K562 (cell line): ENCODE data around the gene ADARB2. TPM values are rescaled to one million over a fixed set of nuclear protein-coding genes. Genes with fewer than 3 reads are reported as not detected.

Experiments
- ATAC-seq: fragments of 200-7000 bp; cut with Tn5 transposase; 3 replicates; pipeline ENCODE4 v1.9.1; 2020; ENCODE audit warnings: moderate library complexity
- BruUV-seq: library from RNA; stranded (reverse); fragments of 400-500 nt; replicated peaks from 2 replicates; lab custom pipeline; 2021; lab: Mats Ljungman, UMichigan
- CTCF ChIA-PET: fragments of 300-600 bp; formaldehyde crosslinking; extraction: SDS; loops from one replicate; lab custom pipeline; 2021; ENCODE audit warnings: low intra/inter-chr PET ratio; lab: Yijun Ruan, JAX
- POLR2A ChIA-PET: fragments of 300-600, 350-650 bp; sonication (Branson Sonifier 250); formaldehyde crosslinking; extraction: SDS; loops from one replicate; lab custom pipeline; 2021; ENCODE audit warnings: antibody characterized with exemption, inconsistent platforms; lab: Yijun Ruan, JAX
- DNase-seq, 4 experiments: peaks; one replicate each; pipeline versions ENCODE4 v3.0.0 to v3.0.0-alpha.2; 2011 to 2018; ENCODE audit warnings: low spot score in 3 of 4, mixed read lengths in 3 of 4; ENCODE audit errors: extremely low read depth in 1 of 4
- FAIRE-seq: peaks from 2 replicates; lab custom pipeline; 2011; peaks lifted over from hg19 to GRCh38; lab: Jason Lieb, UNC
- H2AFZ ChIP-seq: 2 replicates; pipeline ENCODE4 v1.6.0; 2011; ENCODE audit warnings: low read depth, low read length, control low read depth, inconsistent platforms
- H3K27ac ChIP-seq: fragments of 200-600 bp; 3 replicates; pipeline ENCODE4 v1.8.0; 2011; ENCODE audit warnings: low read depth, mild to moderate bottlenecking, control low read depth, inconsistent platforms, low read length, moderate library complexity, mixed read lengths; ENCODE audit errors: extremely low read depth
- H3K27me3 ChIP-seq, 2 experiments: fragments of 300-600 bp in 1 of 2; 2 replicates in 1 of 2; 3 replicates in 1 of 2; pipeline versions ENCODE4 v1.6.0 to v1.8.0; 2011; ENCODE audit warnings: inconsistent platforms in 2 of 2, low read length in 2 of 2, mild to moderate bottlenecking in 1 of 2, mixed read lengths in 1 of 2, moderate library complexity in 1 of 2; ENCODE audit not compliant: control insufficient read depth in 2 of 2, insufficient read depth in 2 of 2
- H3K36me3 ChIP-seq: fragments of 300-600 bp; 3 replicates; pipeline ENCODE4 v1.8.0; 2011; ENCODE audit warnings: mild to moderate bottlenecking, low read length, inconsistent platforms; ENCODE audit not compliant: control insufficient read depth, insufficient read depth
- H3K4me1 ChIP-seq, 2 experiments: fragments of 200-600 bp in 1 of 2; replicated peaks in 1 of 2; 2 replicates in 1 of 2; 3 replicates in 1 of 2; pipeline versions ENCODE4 v1.5.1 to v1.8.0; 2011; ENCODE audit warnings: inconsistent platforms in 2 of 2, low read length in 2 of 2, mild to moderate bottlenecking in 1 of 2, mixed read lengths in 1 of 2, moderate library complexity in 1 of 2; ENCODE audit not compliant: control insufficient read depth in 2 of 2, insufficient read depth in 2 of 2
- H3K4me2 ChIP-seq: 2 replicates; pipeline ENCODE4 v1.6.1; 2011; ENCODE audit warnings: low read length, control low read depth, inconsistent platforms, mixed read lengths; ENCODE audit not compliant: insufficient read depth
- H3K4me3 ChIP-seq: fragments of 200-600 bp; sonication (generic), shearing (Covaris generic); 2 replicates; pipeline ENCODE4 v1.5.1; 2016; ENCODE audit warnings: control low read depth, inconsistent platforms
- H3K79me2 ChIP-seq: fragments of 200-600 bp; 3 replicates; pipeline ENCODE4 v1.8.0; 2011; ENCODE audit warnings: low read length, inconsistent platforms; ENCODE audit not compliant: control insufficient read depth, insufficient read depth
- H3K9ac ChIP-seq, 2 experiments: 2 replicates each; pipeline versions ENCODE4 v1.6.0 to v1.6.1; 2011; ENCODE audit warnings: low read depth in 2 of 2, low read length in 2 of 2, control low read depth in 1 of 2, inconsistent platforms in 1 of 2, mild to moderate bottlenecking in 1 of 2, mixed read lengths in 1 of 2; ENCODE audit not compliant: insufficient read depth in 1 of 2
- H3K9me1 ChIP-seq: one replicate; pipeline ENCODE4 v1.6.0; 2011; ENCODE audit warnings: inconsistent platforms, mild to moderate bottlenecking, low read length, moderate library complexity; ENCODE audit not compliant: control insufficient read depth, insufficient read depth
- H3K9me3 ChIP-seq: replicated peaks from 2 replicates; pipeline ENCODE4 v1.5.1; 2011; ENCODE audit warnings: low read depth, low read length, inconsistent platforms; ENCODE audit not compliant: control insufficient read depth, insufficient read depth
- H4K20me1 ChIP-seq: replicated peaks from 2 replicates; pipeline ENCODE4 v1.6.1; 2011; ENCODE audit warnings: low read length, inconsistent platforms, mixed read lengths; ENCODE audit not compliant: control insufficient read depth, insufficient read depth
- CBX1 ChIP-seq: sonication (generic); IDR thresholded peaks from 2 replicates; pipeline ENCODE4 v1.6.1; 2016; ENCODE audit warnings: antibody characterized with exemption, low read depth, mild to moderate bottlenecking
- HDGF ChIP-seq: fragments of 450-650 bp; IDR thresholded peaks from 2 replicates; pipeline ENCODE4 v1.6.1; 2016
- RHOXF2B ChIP-seq: fragments of 250-450 bp; sonication (Bioruptor Pico); conservative IDR thresholded peaks from 2 replicates; pipeline ENCODE4 v1.5.1; 2021
- SMARCC2 ChIP-seq: fragments of 450-650 bp; IDR thresholded peaks from 2 replicates; pipeline ENCODE4 v1.6.1; 2017; ENCODE audit warnings: antibody characterized with exemption, moderate library complexity, mild to moderate bottlenecking, low read depth
- SRSF7 ChIP-seq: fragments of 200-400 bp; formaldehyde crosslinking; optimal IDR thresholded peaks from 2 replicates; pipeline ENCODE3; 2017; ENCODE audit warnings: mild to moderate bottlenecking, low read depth, low read length
- STAG1 ChIP-seq: sonication (generic); formaldehyde crosslinking; IDR thresholded peaks from 2 replicates; pipeline ENCODE4 v1.5.0; 2020; ENCODE audit warnings: missing genetic modification reagents, borderline replicate concordance
- WHSC1 ChIP-seq: IDR thresholded peaks from one replicate; pipeline ENCODE4 v1.6.1; 2012; ENCODE audit warnings: low read length, control low read depth, inconsistent platforms
- ZNF77 ChIP-seq: fragments of 250-450 bp; sonication (Bioruptor Pico); IDR thresholded peaks from 2 replicates; pipeline ENCODE4 v1.5.0; 2020
- WGBS: fragments of 100-300 bp; shearing (Covaris generic); methylation state at CpG from one replicate; pipeline ENCODE4 v1.1.6; 2016; ENCODE audit warnings: low coverage, mixed read lengths; ENCODE audit not compliant: insufficient coverage; ENCODE audit errors: missing lambda C conversion rate; 5-methylcytosine and 5-hydroxymethylcytosine counted together
- in situ Hi-C: fragments of 300-500 bp; cut with MboI; formaldehyde crosslinking; loops from 4 replicates; pipeline ENCODE4 v1.15.0; 2018; ENCODE audit warnings: inconsistent platforms, mixed read lengths
- intact Hi-C: fragments of 100-400 bp; cut with micrococcal nuclease; formaldehyde crosslinking; loops from 2 replicates; pipeline ENCODE4 v1.14.2; 2022
- polyA plus RNA-seq, 8 experiments: library from polyadenylated mRNA; depleted of rRNA in 4 of 8; stranded (reverse) in 5 of 8; unstranded in 3 of 8; fragments of >200 nt; fragmentation: Nextera tagmentation in 2 of 8; fragmentation: Illumina TruSeq in 1 of 8; extraction: Ambion mirVana in 2 of 8; extraction: Trizol in 1 of 8; gene quantifications; 2 replicates each; pipeline versions ENCODE4 v1.2.1 to v1.2.3, GENCODE V29; 2011 to 2014; ENCODE audit warnings: inconsistent platforms in 1 of 8, missing spikeins in 1 of 8
- total RNA-seq, 7 experiments: library from RNA; depleted of rRNA in 6 of 7; stranded (reverse); fragments of >200 nt in 6 of 7; fragmentation: Illumina TruSeq in 2 of 7; extraction: Trizol in 2 of 7; gene quantifications; 2 replicates each; pipeline versions ENCODE4 v1.2.1 to v1.2.3, GENCODE V29; 2011 to 2021; ENCODE audit warnings: low replicate concordance in 1 of 7
- TF ChIP-seq, protein P1 (sequence below): fragments of 200-800 bp; sonication (Bioruptor generic); IDR thresholded peaks from 2 replicates; pipeline ENCODE4 v1.6.1; 2017; ENCODE audit warnings: missing genetic modification characterization, missing compliant biosample characterization

The ADARB2 gene
- total and polyA plus RNA-seq, 9 of the 15 experiments (the other 6 are each of a cell fraction or from before 2014, with no cell fraction given): not detected

DNA sequence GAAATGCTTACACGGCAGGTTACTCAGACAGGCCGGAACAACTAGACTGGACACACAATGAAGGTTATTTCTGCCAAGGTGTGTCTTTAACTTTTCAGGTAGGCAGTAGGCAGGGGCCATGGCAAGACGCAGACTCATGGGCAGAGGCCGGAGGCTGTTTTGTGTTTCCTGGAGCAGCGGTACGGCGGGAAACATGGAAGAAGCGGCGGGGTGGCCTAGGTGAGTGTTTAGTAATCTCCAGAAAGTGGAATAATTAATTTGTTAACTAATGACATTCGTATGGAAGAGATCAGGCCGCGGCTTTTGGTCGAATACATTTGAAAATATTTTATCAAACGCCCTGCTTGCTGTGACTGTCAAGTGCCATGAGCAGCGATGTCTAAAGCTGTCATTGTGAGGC is 403.3 kb downstream of the ADARB2 start:
- ChIA-PET POLR2A (no interaction called here), CTCF (no interaction called here)
- Histone ChIP-seq H4K20me1 (no peaks in the 10 kb centered on the region), H3K4me2 (no peak overlapping the region), H3K79me2 (no peaks in the 10 kb centered on the region), H3K9me1 (no peaks in the 10 kb centered on the region), H3K9me3 (no peaks in the 10 kb centered on the region), H3K4me1 (no peaks in the 10 kb centered on the region), H3K36me3 (no peaks in the 10 kb centered on the region), H2AFZ (no peak overlapping the region), H3K27me3 (peaks cover 3 to 10% of the 10 kb centered on the region in 2 experiments; a peak in 3 of 5 replicates), H3K4me3 (no peak overlapping the region), H3K27ac (no peak overlapping the region), H3K9ac (no peak overlapping the region)
- intact Hi-C loops: no loop called here
- in situ Hi-C loops: no loop called here
- TF ChIP-seq SRSF7 (no peak), STAG1 (CRISPR knock-in tag) (no peak), HDGF (no peak), SMARCC2 (no peak), RHOXF2B (CRISPR knock-in tag) (no peak), WHSC1 (no peak)
- WGBS: under 1% methylated on average over 15 of the region's 15 CpGs
- no peak for DNase-seq
- no peak for ATAC-seq
- BruUV-seq: no TSS peak
- no peak for FAIRE-seq

DNA sequence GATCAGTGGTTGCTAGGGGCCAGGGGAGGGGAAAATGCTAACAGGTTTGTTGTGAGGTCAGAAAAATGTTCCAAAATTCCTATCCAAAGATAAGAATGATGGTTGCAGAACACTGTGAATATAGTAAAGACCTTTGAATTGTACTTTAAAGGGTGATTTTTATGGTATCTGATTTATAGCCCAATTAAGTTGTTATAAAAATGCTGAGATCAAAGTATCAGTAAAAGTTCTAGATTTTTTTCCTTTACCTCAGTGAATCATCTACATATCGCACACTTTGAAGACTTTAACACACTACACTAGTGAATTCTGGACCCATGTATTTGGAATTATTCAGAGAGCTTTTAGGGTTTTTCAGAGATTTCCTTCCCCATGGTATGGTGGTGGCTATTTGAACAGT is 405.8 kb downstream of the ADARB2 start:
- no peak for TF ChIP-seq ZNF77
- no peak for TF ChIP-seq CBX1
- TF ChIP-seq, protein P1, sequence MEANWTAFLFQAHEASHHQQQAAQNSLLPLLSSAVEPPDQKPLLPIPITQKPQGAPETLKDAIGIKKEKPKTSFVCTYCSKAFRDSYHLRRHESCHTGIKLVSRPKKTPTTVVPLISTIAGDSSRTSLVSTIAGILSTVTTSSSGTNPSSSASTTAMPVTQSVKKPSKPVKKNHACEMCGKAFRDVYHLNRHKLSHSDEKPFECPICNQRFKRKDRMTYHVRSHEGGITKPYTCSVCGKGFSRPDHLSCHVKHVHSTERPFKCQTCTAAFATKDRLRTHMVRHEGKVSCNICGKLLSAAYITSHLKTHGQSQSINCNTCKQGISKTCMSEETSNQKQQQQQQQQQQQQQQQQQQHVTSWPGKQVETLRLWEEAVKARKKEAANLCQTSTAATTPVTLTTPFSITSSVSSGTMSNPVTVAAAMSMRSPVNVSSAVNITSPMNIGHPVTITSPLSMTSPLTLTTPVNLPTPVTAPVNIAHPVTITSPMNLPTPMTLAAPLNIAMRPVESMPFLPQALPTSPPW (CRISPR knock-in tag): no peak
- TF ChIP-seq, all 486 proteins: peak for 0
- WGBS: 0% methylated on average over 1 of the region's 1 CpG

More for the DNA sequence above, 405.8 kb downstream of the ADARB2 start:
- H3K4me3 ChIP-seq: no peak overlapping the region
- no peaks in the 10 kb centered on the region for H3K36me3 ChIP-seq
- no peak overlapping the region for H2AFZ ChIP-seq
- peaks cover 3 to 11% of the 10 kb centered on the region in 2 experiments; a peak in 2 of 5 replicates for H3K27me3 ChIP-seq
- DNase-seq (no peak), FAIRE-seq (no peak), ATAC-seq (no peak)
- in situ Hi-C loops (no loop called here), intact Hi-C loops (no loop called here)
- no peaks in the 10 kb centered on the region for H3K79me2 ChIP-seq
- ChIA-PET CTCF (no interaction called here), POLR2A (no interaction called here)
- H3K9me1 ChIP-seq: no peaks in the 10 kb centered on the region
- H3K9me3 ChIP-seq: no peaks in the 10 kb centered on the region
- H4K20me1 ChIP-seq: no peaks in the 10 kb centered on the region
- H3K4me2 ChIP-seq: no peak overlapping the region
- BruUV-seq: no TSS peak
- no peak overlapping the region for H3K9ac ChIP-seq
- H3K4me1 ChIP-seq: no peaks in the 10 kb centered on the region
- H3K27ac ChIP-seq: no peak overlapping the region
